GM23248 (cell line): ENCODE measurements around the gene ZFAND6.

Source experiments
- EZH2 ChIP-seq: fragments of 200-600 bp; sonication (generic); IDR thresholded peaks from 2 replicates; pipeline ENCODE4 v1.6.1; 2018; ENCODE audit warnings: antibody characterized with exemption, mild to moderate bottlenecking; ENCODE audit not compliant: insufficient read depth, poor library complexity, severe bottlenecking
- EZH2phosphoT487 ChIP-seq: fragments of 200-600 bp; sonication (generic); IDR thresholded peaks from 2 replicates; pipeline ENCODE4 v1.6.1; 2018; ENCODE audit warnings: antibody characterized with exemption, moderate library complexity, mild to moderate bottlenecking, low read depth; ENCODE audit not compliant: insufficient read depth

DNA sequence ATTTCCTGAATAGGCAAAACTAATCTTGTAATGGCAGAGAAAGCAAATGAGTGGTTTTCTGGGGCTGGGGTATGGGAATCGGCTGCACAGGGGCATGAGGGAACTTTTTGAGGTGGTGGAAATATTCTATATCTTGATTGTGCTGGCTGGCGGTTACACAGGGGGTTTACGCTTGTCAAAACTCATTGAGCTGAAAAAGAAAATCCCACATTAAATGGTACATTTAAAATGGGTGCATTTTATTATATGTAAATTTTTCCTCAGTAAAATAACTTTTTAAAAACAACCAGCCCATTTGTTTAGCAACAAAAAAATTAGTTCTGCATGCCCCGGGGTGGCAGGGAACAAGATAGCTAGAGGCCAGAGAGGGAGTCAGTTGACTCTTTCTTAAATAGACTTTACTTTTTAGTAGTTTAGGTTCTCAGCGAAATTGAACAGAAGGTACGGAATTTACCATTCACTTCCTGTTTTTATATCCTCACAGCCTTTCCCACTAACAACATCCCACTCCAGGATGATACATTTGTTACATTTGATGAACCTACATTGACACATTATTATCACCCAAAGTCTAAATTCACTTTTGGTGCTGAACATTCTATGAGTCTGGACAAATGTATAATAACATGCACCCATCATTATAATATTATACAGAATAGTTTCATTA lies 47.3 kb upstream of the ZFAND6 start:
- TF ChIP-seq EZH2: no peak
- TF ChIP-seq EZH2phosphoT487: no peak
